Stimulated activated CD4-positive, alpha-beta T cell treated with anti-CD3 and anti-CD28 coated beads, Interleukin-2, amount 100 ng/mL, for 4 hours (primary cell): Measurements from ENCODE around the gene TRABD2A.
A peak's percentile ranks its signal among the peaks of the same experiment; 100 is the strongest.

Source experiments
- DNase-seq: peaks from one replicate; pipeline ENCODE4 v3.0.0-alpha.2; 2020; ENCODE audit warnings: low read depth

TRABD2A gene

GRCh38 chr2:84817239-84817655 lies 63.6 kb downstream of the TRABD2A start:
- no peak for DNase-seq

- DNase-seq = no peak
These were observed 64.4 kb downstream of the TRABD2A start for GRCh38 chr2:84816426-84817026.

GRCh38 chr2:84815146-84815545 lies 65.7 kb downstream of the TRABD2A start:
- DNase-seq = no peak

GRCh38 chr2:84811839-84812431 lies 68.9 kb downstream of the TRABD2A start:
- no peak for DNase-seq

- DNase-seq = no peak
These were observed 72.6 kb downstream of the TRABD2A start for GRCh38 chr2:84808279-84808678.

- DNase-seq = no peak
These were observed 73.8 kb downstream of the TRABD2A start for GRCh38 chr2:84807063-84807485.

GRCh38 chr2:84805250-84805958 lies 75.5 kb downstream of the TRABD2A start:
- DNase-seq = no peak

- no peak for DNase-seq
These were observed 79.1 kb downstream of the TRABD2A start for GRCh38 chr2:84801811-84802210.

- DNase-seq = no peak
These were observed 80.6 kb downstream of the TRABD2A start for GRCh38 chr2:84800194-84800805.

- no peak for DNase-seq
These were observed 81.1 kb downstream of the TRABD2A start for GRCh38 chr2:84799772-84800171.

- no peak for DNase-seq
These were observed 83.6 kb downstream of the TRABD2A start for GRCh38 chr2:84797271-84797670.

- DNase-seq = no peak
These were observed 84.1 kb downstream of the TRABD2A start for GRCh38 chr2:84796798-84797197.

- DNase-seq = no peak
These were observed 87.2 kb downstream of the TRABD2A start for GRCh38 chr2:84793641-84794040.

GRCh38 chr2:84792856-84793522 lies 87.9 kb downstream of the TRABD2A start:
- no peak for DNase-seq

- no peak for DNase-seq
These were observed 92.4 kb downstream of the TRABD2A start for GRCh38 chr2:84788498-84788897.

GRCh38 chr2:84788027-84788426 lies 92.9 kb downstream of the TRABD2A start:
- DNase-seq = no peak

- no peak for DNase-seq
These were observed 94.3 kb downstream of the TRABD2A start for GRCh38 chr2:84786601-84787000.

- no peak for DNase-seq
These were observed 94.9 kb downstream of the TRABD2A start for GRCh38 chr2:84785950-84786349.

GRCh38 chr2:84782717-84783442 lies 98.0 kb downstream of the TRABD2A start:
- DNase-seq = peak; percentile 20

- peak; percentile 68 for DNase-seq
These were observed 98.8 kb downstream of the TRABD2A start for GRCh38 chr2:84781942-84782716.

- DNase-seq = no peak
These were observed 101.1 kb downstream of the TRABD2A start for GRCh38 chr2:84779781-84780180.
